Mesendoderm (in vitro differentiated cells): ENCODE data around the gene CYGB.

Source experiments
- DNase-seq: peaks from one replicate; pipeline ENCODE4 v3.0.0; 2013
- H2AK5ac ChIP-seq: 2 replicates; pipeline ENCODE4 v1.6.1; 2013; ENCODE audit warnings: low read length, inconsistent platforms
- H2BK120ac ChIP-seq: 2 replicates; pipeline ENCODE4 v1.6.1; 2013; ENCODE audit warnings: low read depth, mild to moderate bottlenecking, low read length, moderate library complexity, mixed read lengths
- H2BK15ac ChIP-seq: replicated peaks from 2 replicates; pipeline ENCODE4 v1.6.1; 2013; ENCODE audit warnings: low read depth, mild to moderate bottlenecking, moderate library complexity
- H2BK5ac ChIP-seq: 2 replicates; pipeline ENCODE4 v1.6.1; 2013; ENCODE audit warnings: low read length, inconsistent platforms
- H3K18ac ChIP-seq: 2 replicates; pipeline ENCODE4 v1.6.1; 2013; ENCODE audit warnings: mild to moderate bottlenecking, low read length, mixed read lengths
- H3K23ac ChIP-seq: one replicate; pipeline ENCODE4 v1.6.1; 2013; ENCODE audit warnings: low read length
- H3K27ac ChIP-seq: 2 replicates; pipeline ENCODE4 v1.5.1; 2013; ENCODE audit warnings: low read depth, mild to moderate bottlenecking, inconsistent platforms, low read length, moderate library complexity
- H3K27me3 ChIP-seq: 2 replicates; pipeline ENCODE4 v1.6.1; 2013; ENCODE audit warnings: low read length, control low read depth, mild to moderate bottlenecking, inconsistent platforms; ENCODE audit not compliant: insufficient read depth, poor library complexity
- H3K36me3 ChIP-seq: 2 replicates; pipeline ENCODE4 v1.6.1; 2013; ENCODE audit warnings: low read length, inconsistent platforms; ENCODE audit not compliant: control insufficient read depth, insufficient read depth
- H3K4ac ChIP-seq: one replicate; pipeline ENCODE4 v1.6.1; 2013; ENCODE audit warnings: low read depth, mild to moderate bottlenecking, low read length, moderate library complexity
- H3K4me1 ChIP-seq: 2 replicates; pipeline ENCODE4 v1.6.1; 2013; ENCODE audit warnings: low read depth, low read length, inconsistent platforms; ENCODE audit not compliant: control insufficient read depth
- H3K4me2 ChIP-seq: 2 replicates; pipeline ENCODE4 v1.6.1; 2013; ENCODE audit warnings: low read length
- H3K4me3 ChIP-seq: 2 replicates; pipeline ENCODE4 v1.5.1; 2013; ENCODE audit warnings: mild to moderate bottlenecking, low read length
- H3K56ac ChIP-seq: one replicate; pipeline ENCODE4 v1.6.1; 2013; ENCODE audit warnings: low read length
- H3K79me1 ChIP-seq: 2 replicates; pipeline ENCODE4 v1.6.1; 2013; ENCODE audit warnings: low read length, inconsistent platforms
- H3K79me2 ChIP-seq: 2 replicates; pipeline ENCODE4 v1.6.1; 2013; ENCODE audit warnings: mild to moderate bottlenecking, low read length; ENCODE audit not compliant: control insufficient read depth, insufficient read depth
- H3K9ac ChIP-seq: 2 replicates; pipeline ENCODE4 v1.6.1; 2013; ENCODE audit warnings: low read length, inconsistent platforms
- H4K5ac ChIP-seq: one replicate; pipeline ENCODE4 v1.6.1; 2013; ENCODE audit warnings: low read length
- H4K8ac ChIP-seq: one replicate; pipeline ENCODE4 v1.6.1; 2013; ENCODE audit warnings: low read depth, mild to moderate bottlenecking, control low read depth, low read length, moderate library complexity
- WGBS: extraction: QIAGEN DNeasy Blood & Tissue Kit; methylation state at CpG from one replicate; pipeline ENCODE4 v1.1.7; 2013; ENCODE audit warnings: low lambda C conversion rate, missing lambda C conversion rate; ENCODE audit not compliant: insufficient coverage; ENCODE audit errors: extremely low coverage; 5-methylcytosine and 5-hydroxymethylcytosine counted together

CYGB gene

GRCh38 chr17:76485569-76485968, 51.9 kb downstream of the CYGB start:
- no peak overlapping the region for H3K56ac ChIP-seq
- H3K4me2 ChIP-seq = no peak overlapping the region

GRCh38 chr17:76484228-76484725, 53.2 kb downstream of the CYGB start:
- no peak overlapping the region for H3K4me3 ChIP-seq
- H3K79me2 ChIP-seq = no peaks in the 10 kb centered on the region
- no peak overlapping the region for H4K5ac ChIP-seq
- no peak overlapping the region for H3K9ac ChIP-seq
- no CpG with 5 or more reads among the region's 11 CpGs for WGBS
- H3K4me2 ChIP-seq = no peak overlapping the region
- H3K27ac ChIP-seq = no peak overlapping the region
- H3K4ac ChIP-seq = no peak overlapping the region
- no peaks in the 10 kb centered on the region for H3K79me1 ChIP-seq
- H3K23ac ChIP-seq = no peak overlapping the region
- H4K8ac ChIP-seq = no peak overlapping the region
- no peaks in the 10 kb centered on the region for H3K27me3 ChIP-seq
- no peak overlapping the region for H2BK5ac ChIP-seq
- no peaks in the 10 kb centered on the region for H3K4me1 ChIP-seq
- H2BK15ac ChIP-seq = no peak overlapping the region
- H3K18ac ChIP-seq = no peak overlapping the region
- H2BK120ac ChIP-seq = no peak overlapping the region
- no peak overlapping the region for H3K56ac ChIP-seq
- H2AK5ac ChIP-seq = no peak overlapping the region
- no peak for DNase-seq
- H3K36me3 ChIP-seq = no peaks in the 10 kb centered on the region

More at GRCh38 chr17:76485569-76485968, 51.9 kb downstream of the CYGB start:
- Histone ChIP-seq H4K8ac (no peak overlapping the region), H3K27ac (no peak overlapping the region), H3K27me3 (no peaks in the 10 kb centered on the region), H3K9ac (no peak overlapping the region), H3K4me3 (no peak overlapping the region), H3K4me1 (no peaks in the 10 kb centered on the region), H3K36me3 (no peaks in the 10 kb centered on the region), H2AK5ac (no peak overlapping the region), H2BK15ac (no peak overlapping the region), H2BK120ac (no peak overlapping the region), H3K79me1 (no peaks in the 10 kb centered on the region), H4K5ac (no peak overlapping the region), H3K23ac (no peak overlapping the region), H3K18ac (no peak overlapping the region), H3K79me2 (no peaks in the 10 kb centered on the region), H3K4ac (no peak overlapping the region), H2BK5ac (no peak overlapping the region)
- WGBS = no CpG with 5 or more reads among the region's 11 CpGs
- DNase-seq = no peak

DNA sequence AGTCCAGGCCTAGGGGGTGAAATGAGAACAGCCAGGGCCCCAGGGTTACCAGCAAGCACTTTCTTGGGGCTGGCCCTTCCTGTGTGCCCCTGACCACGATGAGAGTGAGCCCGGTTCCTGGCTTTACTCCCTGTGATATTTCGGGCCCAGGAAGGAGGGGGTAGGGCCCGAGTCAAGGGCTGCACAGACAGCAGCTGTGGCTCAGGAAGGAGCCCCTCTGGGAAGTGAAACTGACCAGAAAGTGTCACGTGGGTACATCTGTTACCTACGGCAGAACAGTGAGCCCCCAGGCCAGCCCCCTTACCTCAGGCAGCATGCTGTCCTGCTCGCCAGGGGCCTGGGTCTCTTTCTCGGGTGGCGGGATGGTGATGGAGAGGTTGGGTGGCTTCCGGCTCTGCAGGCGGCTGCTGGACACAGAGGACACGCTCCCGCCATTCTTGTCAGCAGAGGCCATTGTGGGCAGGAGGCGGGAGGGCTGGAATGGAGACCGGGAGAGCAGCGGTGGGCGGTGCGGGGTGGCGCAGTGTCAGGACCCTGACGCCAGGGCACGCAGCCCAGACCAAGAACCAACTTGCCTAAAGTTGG, 56.3 kb downstream of the CYGB start:
- Histone ChIP-seq H2BK5ac (no peak overlapping the region), H2AK5ac (no peak overlapping the region), H3K4me2 (no peak overlapping the region), H3K4me1 (no peaks in the 10 kb centered on the region), H3K79me1 (no peaks in the 10 kb centered on the region), H3K18ac (no peak overlapping the region), H3K27ac (no peak overlapping the region), H3K36me3 (no peaks in the 10 kb centered on the region), H3K27me3 (no peaks in the 10 kb centered on the region), H3K4me3 (no peak overlapping the region), H3K4ac (no peak overlapping the region), H2BK15ac (no peak overlapping the region), H4K5ac (no peak overlapping the region), H2BK120ac (no peak overlapping the region), H4K8ac (no peak overlapping the region), H3K56ac (no peak overlapping the region), H3K79me2 (no peaks in the 10 kb centered on the region), H3K23ac (no peak overlapping the region), H3K9ac (no peak overlapping the region)
- DNase-seq = no peak
- WGBS = no CpG with 5 or more reads among the region's 21 CpGs

DNA sequence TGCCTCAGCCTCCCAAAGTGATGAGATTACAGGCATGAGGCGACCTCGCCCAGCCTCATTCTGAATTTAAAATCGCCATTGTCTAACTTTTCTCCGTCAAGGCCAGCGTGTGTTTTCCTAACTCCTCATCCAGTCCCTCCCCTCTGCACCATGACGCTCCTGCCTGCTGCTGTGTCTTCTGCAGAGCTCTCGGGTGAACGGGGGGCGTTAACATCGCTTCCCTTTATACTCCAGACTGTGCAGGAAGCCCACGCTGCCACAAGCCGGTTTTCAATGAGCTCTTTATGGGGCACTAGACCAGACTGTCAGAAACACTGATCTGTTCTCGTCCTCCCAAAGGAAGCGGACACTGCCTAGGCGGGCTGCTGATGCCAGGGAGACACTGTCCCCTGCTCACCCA, 56.9 kb downstream of the CYGB start:
- H3K36me3 ChIP-seq = no peaks in the 10 kb centered on the region
- H3K79me2 ChIP-seq = no peaks in the 10 kb centered on the region
- H4K8ac ChIP-seq = no peak overlapping the region
- no peak overlapping the region for H3K56ac ChIP-seq
- DNase-seq = no peak
- no peak overlapping the region for H2BK120ac ChIP-seq
- no peak overlapping the region for H3K9ac ChIP-seq
- no peak overlapping the region for H3K4me3 ChIP-seq
- H3K27ac ChIP-seq = no peak overlapping the region
- no peak overlapping the region for H4K5ac ChIP-seq
- no peak overlapping the region for H3K23ac ChIP-seq
- no peak overlapping the region for H3K4ac ChIP-seq
- H3K18ac ChIP-seq = no peak overlapping the region
- no peaks in the 10 kb centered on the region for H3K79me1 ChIP-seq
- no peaks in the 10 kb centered on the region for H3K27me3 ChIP-seq
- no peak overlapping the region for H2BK5ac ChIP-seq
- H2BK15ac ChIP-seq = no peak overlapping the region
- no peaks in the 10 kb centered on the region for H3K4me1 ChIP-seq
- no CpG with 5 or more reads among the region's 15 CpGs for WGBS
- no peak overlapping the region for H2AK5ac ChIP-seq
- no peak overlapping the region for H3K4me2 ChIP-seq

DNA sequence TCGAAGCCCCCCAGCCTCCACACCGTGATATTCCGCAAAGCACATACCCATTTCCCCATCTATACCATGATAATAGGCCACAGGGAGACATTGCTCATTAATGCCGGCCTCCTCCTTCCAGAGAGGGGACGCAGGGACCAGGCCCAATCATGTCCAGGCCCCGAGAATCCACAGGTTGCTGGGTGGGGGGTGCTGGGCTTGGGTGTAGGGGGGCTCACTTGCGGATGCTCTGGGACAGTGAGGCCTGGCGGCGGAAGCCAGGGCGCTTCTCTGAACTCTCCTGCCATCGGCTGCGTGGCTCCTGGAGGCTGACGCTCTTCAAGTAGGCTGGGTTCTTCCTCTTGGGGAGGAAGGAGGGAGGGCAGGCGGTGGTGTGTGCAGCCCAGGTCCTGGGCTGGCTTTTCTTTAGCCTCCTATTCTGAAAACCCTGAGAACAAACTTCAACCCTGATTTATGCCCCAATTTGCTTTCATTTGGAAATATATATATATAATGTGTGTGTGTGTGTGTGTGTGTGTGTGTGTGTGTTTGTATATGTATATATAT, 57.9 kb downstream of the CYGB start:
- no CpG with 5 or more reads among the region's 14 CpGs for WGBS

More for the DNA sequence above, 57.9 kb downstream of the CYGB start:
- H3K4me3 ChIP-seq = no peak overlapping the region
- no peak overlapping the region for H2BK5ac ChIP-seq
- no peak overlapping the region for H3K4me2 ChIP-seq
- DNase-seq = no peak
- H3K79me2 ChIP-seq = no peaks in the 10 kb centered on the region
- H3K18ac ChIP-seq = no peak overlapping the region
- H3K27ac ChIP-seq = no peak overlapping the region
- no peaks in the 10 kb centered on the region for H3K27me3 ChIP-seq
- no peak overlapping the region for H2BK120ac ChIP-seq
- H4K5ac ChIP-seq = no peak overlapping the region
- H2BK15ac ChIP-seq = no peak overlapping the region
- H4K8ac ChIP-seq = no peak overlapping the region
- no peak overlapping the region for H3K23ac ChIP-seq
- H3K36me3 ChIP-seq = no peaks in the 10 kb centered on the region
- no peaks in the 10 kb centered on the region for H3K4me1 ChIP-seq
- no peak overlapping the region for H3K4ac ChIP-seq
- H3K79me1 ChIP-seq = no peaks in the 10 kb centered on the region
- no peak overlapping the region for H2AK5ac ChIP-seq
- H3K9ac ChIP-seq = no peak overlapping the region
- H3K56ac ChIP-seq = no peak overlapping the region
